HG03135 (cell line): ENCODE data around the gene GARS1.

Experiments used
- ATAC-seq: cut with Tn5 transposase; IDR thresholded peaks from one replicate; pipeline ENCODE4 v1.9.1; 2021; ENCODE audit warnings: mild to moderate bottlenecking, moderate library complexity; ENCODE audit not compliant: unreplicated experiment

Gene GARS1

GRCh38 chr7:30674420-30674819 is 79.7 kb downstream of the GARS1 start:
- no peak for ATAC-seq

- no peak for ATAC-seq
These were observed 80.2 kb downstream of the GARS1 start for GRCh38 chr7:30674876-30675275.

GRCh38 chr7:30678805-30679204 is 84.1 kb downstream of the GARS1 start:
- no peak for ATAC-seq

GRCh38 chr7:30679664-30680063 is 85.0 kb downstream of the GARS1 start:
- ATAC-seq, result no peak

- no peak for ATAC-seq
These were observed 86.7 kb downstream of the GARS1 start for GRCh38 chr7:30681331-30681797.

GRCh38 chr7:30681815-30682211 is 87.1 kb downstream of the GARS1 start:
- no peak for ATAC-seq

- no peak for ATAC-seq
These were observed 87.8 kb downstream of the GARS1 start, which contains the start of gene CRHR2 for GRCh38 chr7:30682212-30683083. Gene CRHR2 (minus strand): TSS chr7:30682456. CDS start chr7:30682280, 176 bp downstream.

GRCh38 chr7:30683306-30683705 is 88.6 kb downstream of the GARS1 start:
- no peak for ATAC-seq
